K562 (cell line): Measurements from ENCODE around the gene FAAP100. TPM values are rescaled to one million over a fixed set of nuclear protein-coding genes. Genes with fewer than 3 reads are reported as not detected.
A peak's percentile ranks its signal among the peaks of the same experiment; 100 is the strongest.

ENCODE experiments used
- ATAC-seq: fragments of 200-7000 bp; cut with Tn5 transposase; 3 replicates; pipeline ENCODE4 v1.9.1; 2020; ENCODE audit warnings: moderate library complexity
- BruUV-seq: library from RNA; stranded (reverse); fragments of 400-500 nt; replicated peaks from 2 replicates; lab custom pipeline; 2021; lab: Mats Ljungman, UMichigan
- CTCF ChIA-PET: fragments of 300-600 bp; formaldehyde crosslinking; extraction: SDS; loops from one replicate; lab custom pipeline; 2021; ENCODE audit warnings: low intra/inter-chr PET ratio; lab: Yijun Ruan, JAX
- POLR2A ChIA-PET: fragments of 300-600, 350-650 bp; sonication (Branson Sonifier 250); formaldehyde crosslinking; extraction: SDS; loops from one replicate; lab custom pipeline; 2021; ENCODE audit warnings: antibody characterized with exemption, inconsistent platforms; lab: Yijun Ruan, JAX
- DNase-seq, 4 experiments: peaks; one replicate each; pipeline versions ENCODE4 v3.0.0 to v3.0.0-alpha.2; 2011 to 2018; ENCODE audit warnings: low spot score in 3 of 4, mixed read lengths in 3 of 4; ENCODE audit errors: extremely low read depth in 1 of 4
- FAIRE-seq: peaks from 2 replicates; lab custom pipeline; 2011; peaks lifted over from hg19 to GRCh38; lab: Jason Lieb, UNC
- H2AFZ ChIP-seq: 2 replicates; pipeline ENCODE4 v1.6.0; 2011; ENCODE audit warnings: low read depth, low read length, control low read depth, inconsistent platforms
- H3K27ac ChIP-seq: fragments of 200-600 bp; 3 replicates; pipeline ENCODE4 v1.8.0; 2011; ENCODE audit warnings: low read depth, mild to moderate bottlenecking, control low read depth, inconsistent platforms, low read length, moderate library complexity, mixed read lengths; ENCODE audit errors: extremely low read depth
- H3K27me3 ChIP-seq, 2 experiments: fragments of 300-600 bp in 1 of 2; 2 replicates in 1 of 2; 3 replicates in 1 of 2; pipeline versions ENCODE4 v1.6.0 to v1.8.0; 2011; ENCODE audit warnings: inconsistent platforms in 2 of 2, low read length in 2 of 2, mild to moderate bottlenecking in 1 of 2, mixed read lengths in 1 of 2, moderate library complexity in 1 of 2; ENCODE audit not compliant: control insufficient read depth in 2 of 2, insufficient read depth in 2 of 2
- H3K36me3 ChIP-seq: fragments of 300-600 bp; 3 replicates; pipeline ENCODE4 v1.8.0; 2011; ENCODE audit warnings: mild to moderate bottlenecking, low read length, inconsistent platforms; ENCODE audit not compliant: control insufficient read depth, insufficient read depth
- H3K4me1 ChIP-seq, 2 experiments: fragments of 200-600 bp in 1 of 2; replicated peaks in 1 of 2; 2 replicates in 1 of 2; 3 replicates in 1 of 2; pipeline versions ENCODE4 v1.5.1 to v1.8.0; 2011; ENCODE audit warnings: inconsistent platforms in 2 of 2, low read length in 2 of 2, mild to moderate bottlenecking in 1 of 2, mixed read lengths in 1 of 2, moderate library complexity in 1 of 2; ENCODE audit not compliant: control insufficient read depth in 2 of 2, insufficient read depth in 2 of 2
- H3K4me2 ChIP-seq: 2 replicates; pipeline ENCODE4 v1.6.1; 2011; ENCODE audit warnings: low read length, control low read depth, inconsistent platforms, mixed read lengths; ENCODE audit not compliant: insufficient read depth
- H3K4me3 ChIP-seq: fragments of 200-600 bp; sonication (generic), shearing (Covaris generic); 2 replicates; pipeline ENCODE4 v1.5.1; 2016; ENCODE audit warnings: control low read depth, inconsistent platforms
- H3K79me2 ChIP-seq: fragments of 200-600 bp; 3 replicates; pipeline ENCODE4 v1.8.0; 2011; ENCODE audit warnings: low read length, inconsistent platforms; ENCODE audit not compliant: control insufficient read depth, insufficient read depth
- H3K9ac ChIP-seq, 2 experiments: 2 replicates each; pipeline versions ENCODE4 v1.6.0 to v1.6.1; 2011; ENCODE audit warnings: low read depth in 2 of 2, low read length in 2 of 2, control low read depth in 1 of 2, inconsistent platforms in 1 of 2, mild to moderate bottlenecking in 1 of 2, mixed read lengths in 1 of 2; ENCODE audit not compliant: insufficient read depth in 1 of 2
- H3K9me1 ChIP-seq: one replicate; pipeline ENCODE4 v1.6.0; 2011; ENCODE audit warnings: inconsistent platforms, mild to moderate bottlenecking, low read length, moderate library complexity; ENCODE audit not compliant: control insufficient read depth, insufficient read depth
- H3K9me3 ChIP-seq: replicated peaks from 2 replicates; pipeline ENCODE4 v1.5.1; 2011; ENCODE audit warnings: low read depth, low read length, inconsistent platforms; ENCODE audit not compliant: control insufficient read depth, insufficient read depth
- H4K20me1 ChIP-seq: replicated peaks from 2 replicates; pipeline ENCODE4 v1.6.1; 2011; ENCODE audit warnings: low read length, inconsistent platforms, mixed read lengths; ENCODE audit not compliant: control insufficient read depth, insufficient read depth
- JUND ChIP-seq, 2 experiments: IDR thresholded peaks; 2 replicates in 1 of 2; 3 replicates in 1 of 2; pipeline ENCODE4 v1.6.1; 2011; ENCODE audit warnings: borderline replicate concordance in 2 of 2, low read depth in 2 of 2, low read length in 2 of 2, improper control_type of control experiment in 1 of 2, missing biosample characterization in 1 of 2, missing genetic modification characterization in 1 of 2, missing genetic modification reagents in 1 of 2
- PML ChIP-seq: IDR thresholded peaks from 2 replicates; pipeline ENCODE4 v1.6.1; 2012; ENCODE audit warnings: low read length, inconsistent platforms
- POLR2G ChIP-seq: fragments of 200-400 bp; formaldehyde crosslinking; IDR thresholded peaks from 2 replicates; pipeline ENCODE4 v1.6.1; 2017; ENCODE audit warnings: low read depth, mild to moderate bottlenecking, antibody characterized with exemption, low read length, moderate library complexity
- RBM22 ChIP-seq: fragments of 200-400 bp; formaldehyde crosslinking; IDR thresholded peaks from 2 replicates; pipeline ENCODE4 v1.6.1; 2018; ENCODE audit warnings: low read length, low read depth; ENCODE audit not compliant: poor library complexity, severe bottlenecking
- RHOXF2B ChIP-seq: fragments of 250-450 bp; sonication (Bioruptor Pico); conservative IDR thresholded peaks from 2 replicates; pipeline ENCODE4 v1.5.1; 2021
- SMAD2 ChIP-seq: fragments of 150-350 bp; IDR thresholded peaks from 2 replicates; pipeline ENCODE4 v1.6.1; 2014; ENCODE audit warnings: low read depth, mild to moderate bottlenecking, low read length
- TFAP4 ChIP-seq: sonication (generic); formaldehyde crosslinking; IDR thresholded peaks from 2 replicates; pipeline ENCODE4 v1.8.0; 2022; ENCODE audit warnings: missing genetic modification reagents, mild to moderate bottlenecking, moderate library complexity, borderline replicate concordance
- WGBS: fragments of 100-300 bp; shearing (Covaris generic); methylation state at CpG from one replicate; pipeline ENCODE4 v1.1.6; 2016; ENCODE audit warnings: low coverage, mixed read lengths; ENCODE audit not compliant: insufficient coverage; ENCODE audit errors: missing lambda C conversion rate; 5-methylcytosine and 5-hydroxymethylcytosine counted together
- in situ Hi-C: fragments of 300-500 bp; cut with MboI; formaldehyde crosslinking; loops from 4 replicates; pipeline ENCODE4 v1.15.0; 2018; ENCODE audit warnings: inconsistent platforms, mixed read lengths
- intact Hi-C: fragments of 100-400 bp; cut with micrococcal nuclease; formaldehyde crosslinking; loops from 2 replicates; pipeline ENCODE4 v1.14.2; 2022
- polyA plus RNA-seq, 8 experiments: library from polyadenylated mRNA; depleted of rRNA in 4 of 8; stranded (reverse) in 5 of 8; unstranded in 3 of 8; fragments of >200 nt; fragmentation: Nextera tagmentation in 2 of 8; fragmentation: Illumina TruSeq in 1 of 8; extraction: Ambion mirVana in 2 of 8; extraction: Trizol in 1 of 8; gene quantifications; 2 replicates each; pipeline versions ENCODE4 v1.2.1 to v1.2.3, GENCODE V29; 2011 to 2014; ENCODE audit warnings: inconsistent platforms in 1 of 8, missing spikeins in 1 of 8
- total RNA-seq, 7 experiments: library from RNA; depleted of rRNA in 6 of 7; stranded (reverse); fragments of >200 nt in 6 of 7; fragmentation: Illumina TruSeq in 2 of 7; extraction: Trizol in 2 of 7; gene quantifications; 2 replicates each; pipeline versions ENCODE4 v1.2.1 to v1.2.3, GENCODE V29; 2011 to 2021; ENCODE audit warnings: low replicate concordance in 1 of 7

Gene FAAP100
- total and polyA plus RNA-seq, 9 of the 15 experiments (the other 6 are each of a cell fraction or from before 2014, with no cell fraction given) = 0.31 to 51.2 (median 12.6) TPM

GRCh38 chr17:81517009-81517338 is 35.2 kb downstream of the FAAP100 start:
- no peak for FAIRE-seq
- Histone ChIP-seq H3K79me2 (peaks cover 7% of the 10 kb centered on the region), H3K36me3 (peaks cover 4% of the 10 kb centered on the region; the same call in 1 of the 3 replicates), H3K9ac (peak overlapping the region in 1 of 2 experiments; percentile 74; a peak in 2 of 4 replicates), H3K4me1 (peaks cover 12 to 71% of the 10 kb centered on the region in 2 experiments; a peak in 4 of 5 replicates), H4K20me1 (peaks cover 3% of the 10 kb centered on the region), H3K9me1 (no peaks in the 10 kb centered on the region), H3K9me3 (no peaks in the 10 kb centered on the region)
- intact Hi-C loops = no loop called here
- POLR2A ChIA-PET = no interaction called here
- no peak for TF ChIP-seq JUND (IDR thresholded peaks at IDR 0.05; ENCODE audit: borderline replicate concordance, low read depth, low read length)
- no peak for TF ChIP-seq JUND (tag; IDR thresholded peaks at IDR 0.05; ENCODE audit: borderline replicate concordance, low read depth, low read length)
- 0 out of 2 replicates have a peak, but pooled peaks have one; percentile 3 for TF ChIP-seq POLR2G
- TF ChIP-seq, all 486 proteins: peak for 1
- H3K27me3 ChIP-seq = no peaks in the 10 kb centered on the region
- no peak for DNase-seq
- no peak for ATAC-seq
- no peak overlapping the region for H3K4me3 ChIP-seq
- CTCF ChIA-PET = no interaction called here
- no peak overlapping the region for H3K27ac ChIP-seq
- 65% methylated on average over 7 of the region's 9 CpGs for WGBS
- in situ Hi-C loops = no loop called here
- no TSS peak for BruUV-seq
- no peak overlapping the region for H2AFZ ChIP-seq
- no peak overlapping the region for H3K4me2 ChIP-seq

- in situ Hi-C loops = no loop called here
- ChIA-PET POLR2A (interaction anchor here (0.6 kb wide), 2 partner anchors 211 to 366 kb away, joined by 3 read pairs; no protein-coding TSS in a partner anchor), CTCF (no interaction called here)
- FAIRE-seq (no peak), ATAC-seq (no peak), DNase-seq (no peak)
- TF ChIP-seq PML = no peak
- TF ChIP-seq TFAP4 (CRISPR knock-in tag) = 0 out of 2 replicates have a peak, but pooled peaks have one; percentile 15
- no peak for TF ChIP-seq RBM22
- TF ChIP-seq SMAD2 = no peak
- TF ChIP-seq RHOXF2B (CRISPR knock-in tag) = no peak
- WGBS = 69% methylated on average over 3 of the region's 4 CpGs
- Histone ChIP-seq H2AFZ (no peak overlapping the region), H3K27ac (no peak overlapping the region), H3K36me3 (peaks cover 9% of the 10 kb centered on the region), H3K9ac (peak overlapping the region in 1 of 2 experiments; percentile 78; a peak in 1 of 4 replicates), H3K27me3 (no peaks in the 10 kb centered on the region), H4K20me1 (peaks cover 8% of the 10 kb centered on the region), H3K9me1 (peaks cover under 1% of the 10 kb centered on the region), H3K4me1 (peaks cover 15 to 76% of the 10 kb centered on the region in 2 experiments), H3K79me2 (peaks cover 12% of the 10 kb centered on the region), H3K9me3 (no peaks in the 10 kb centered on the region), H3K4me2 (no peak overlapping the region), H3K4me3 (no peak overlapping the region)
- no TSS peak for BruUV-seq
- intact Hi-C loops = no loop called here
Measured at GRCh38 chr17:81516439-81516838, 35.7 kb downstream of the FAAP100 start.
